Activated B cell treated with CpG ODN at 0.5 μM for 24 hours (primary cell): ENCODE results near the gene RNF144A. TPM values are rescaled to one million over a fixed set of nuclear protein-coding genes. Genes with fewer than 3 reads are reported as not detected.

Experiments used
- ATAC-seq: fragments of 200-7000 bp; cut with Tn5 transposase; one replicate; pipeline ENCODE4 v1.10.0; 2021; ENCODE audit warnings: low read depth, mild to moderate bottlenecking, moderate library complexity
- CTCF ChIA-PET: fragments of 350-600 bp; sonication (Branson Sonifier 250); formaldehyde crosslinking; loops from one replicate; lab custom pipeline; 2021; ENCODE audit warnings: antibody characterized with exemption; lab: Charles Lee
- POLR2A ChIA-PET: fragments of 350-600 bp; sonication (Branson Sonifier 250); formaldehyde crosslinking; loops from one replicate; lab custom pipeline; 2021; ENCODE audit warnings: antibody characterized with exemption; lab: Charles Lee
- DNase-seq: peaks from one replicate; pipeline ENCODE4 v3.0.0; 2022
- H3K27ac Mint-ChIP-seq: one replicate; pipeline ENCODE4 v1.8.0; 2020; ENCODE audit warnings: mixed read lengths
- H3K27me3 Mint-ChIP-seq: one replicate; pipeline ENCODE4 v1.8.0; 2021; ENCODE audit warnings: mixed read lengths
- H3K36me3 Mint-ChIP-seq: one replicate; pipeline ENCODE4 v1.8.0; 2021; ENCODE audit warnings: low read depth, mixed read lengths
- H3K4me1 Mint-ChIP-seq: one replicate; pipeline ENCODE4 v1.8.0; 2021; ENCODE audit warnings: mixed read lengths
- H3K4me3 Mint-ChIP-seq: one replicate; pipeline ENCODE4 v1.8.0; 2020; ENCODE audit warnings: mild to moderate bottlenecking, mixed read lengths
- H3K9me3 Mint-ChIP-seq: one replicate; pipeline ENCODE4 v1.8.0; 2020; ENCODE audit warnings: mixed read lengths
- intact Hi-C: fragments of 100-400 bp; cut with micrococcal nuclease; formaldehyde crosslinking; loops from one replicate; pipeline ENCODE4 v1.15.1; 2024
- total RNA-seq: library from RNA; stranded (reverse); gene quantifications from 2 replicates; pipeline ENCODE4 v1.2.3, GENCODE V29; 2022
- TF ChIP-seq, protein P1 (sequence below): fragments of 200-600 bp; IDR thresholded peaks from one replicate; pipeline ENCODE4 v1.8.0; 2022; ENCODE audit warnings: antibody characterized with exemption, mild to moderate bottlenecking

The RNF144A gene
- total RNA-seq, 1 donor from 2014 or later, result 0.89 TPM

DNA sequence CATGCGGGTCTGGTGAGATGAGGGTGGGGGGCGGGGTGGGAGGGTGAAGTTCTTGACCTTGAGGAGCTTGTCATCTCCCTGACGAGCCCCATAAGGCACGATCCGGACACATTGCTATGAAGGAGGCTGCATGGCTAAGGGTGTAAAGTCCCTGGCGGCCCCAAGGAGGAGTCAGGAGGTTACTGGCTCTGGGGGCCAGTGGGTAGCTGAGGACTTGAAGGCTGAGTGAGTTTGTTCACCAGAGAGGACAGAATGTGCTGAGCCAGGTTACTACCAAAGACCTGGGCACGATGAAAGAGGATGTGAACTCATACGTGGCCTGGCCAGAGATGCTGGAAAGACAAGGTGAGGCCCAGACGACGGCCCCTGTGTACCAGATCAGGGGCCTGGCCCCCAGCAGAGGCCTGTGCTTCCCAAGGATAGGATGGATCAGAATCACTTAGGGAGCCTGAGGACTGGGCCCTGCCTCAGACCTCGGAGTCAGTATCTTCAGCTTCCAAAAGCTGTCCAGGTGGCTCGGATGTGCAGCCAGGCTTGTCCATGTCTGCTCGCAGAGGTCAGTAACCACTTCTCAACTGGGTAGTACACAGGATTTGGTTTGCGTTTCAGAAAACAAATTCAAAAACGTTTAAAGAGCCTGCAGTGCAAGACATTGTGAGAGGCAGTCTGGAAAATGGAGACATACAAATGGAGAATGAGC, 110.9 kb downstream of the RNF144A start:
- ATAC-seq, result no peak
- no peaks in the 10 kb centered on the region for H3K9me3 Mint-ChIP-seq
- no peak for DNase-seq
- no peak overlapping the region for H3K27ac Mint-ChIP-seq
- H3K27me3 Mint-ChIP-seq, result no peaks in the 10 kb centered on the region
- ChIA-PET POLR2A (no interaction called here), CTCF (interaction anchor here (0.8 kb wide), 1 partner anchor 15 kb away, joined by 3 read pairs; no protein-coding TSS in a partner anchor)
- no peak overlapping the region for H3K4me3 Mint-ChIP-seq
- no peaks in the 10 kb centered on the region for H3K36me3 Mint-ChIP-seq
- TF ChIP-seq, protein P1, sequence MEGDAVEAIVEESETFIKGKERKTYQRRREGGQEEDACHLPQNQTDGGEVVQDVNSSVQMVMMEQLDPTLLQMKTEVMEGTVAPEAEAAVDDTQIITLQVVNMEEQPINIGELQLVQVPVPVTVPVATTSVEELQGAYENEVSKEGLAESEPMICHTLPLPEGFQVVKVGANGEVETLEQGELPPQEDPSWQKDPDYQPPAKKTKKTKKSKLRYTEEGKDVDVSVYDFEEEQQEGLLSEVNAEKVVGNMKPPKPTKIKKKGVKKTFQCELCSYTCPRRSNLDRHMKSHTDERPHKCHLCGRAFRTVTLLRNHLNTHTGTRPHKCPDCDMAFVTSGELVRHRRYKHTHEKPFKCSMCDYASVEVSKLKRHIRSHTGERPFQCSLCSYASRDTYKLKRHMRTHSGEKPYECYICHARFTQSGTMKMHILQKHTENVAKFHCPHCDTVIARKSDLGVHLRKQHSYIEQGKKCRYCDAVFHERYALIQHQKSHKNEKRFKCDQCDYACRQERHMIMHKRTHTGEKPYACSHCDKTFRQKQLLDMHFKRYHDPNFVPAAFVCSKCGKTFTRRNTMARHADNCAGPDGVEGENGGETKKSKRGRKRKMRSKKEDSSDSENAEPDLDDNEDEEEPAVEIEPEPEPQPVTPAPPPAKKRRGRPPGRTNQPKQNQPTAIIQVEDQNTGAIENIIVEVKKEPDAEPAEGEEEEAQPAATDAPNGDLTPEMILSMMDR, result no peak
- intact Hi-C loops, result no loop called here
- no peaks in the 10 kb centered on the region for H3K4me1 Mint-ChIP-seq

DNA sequence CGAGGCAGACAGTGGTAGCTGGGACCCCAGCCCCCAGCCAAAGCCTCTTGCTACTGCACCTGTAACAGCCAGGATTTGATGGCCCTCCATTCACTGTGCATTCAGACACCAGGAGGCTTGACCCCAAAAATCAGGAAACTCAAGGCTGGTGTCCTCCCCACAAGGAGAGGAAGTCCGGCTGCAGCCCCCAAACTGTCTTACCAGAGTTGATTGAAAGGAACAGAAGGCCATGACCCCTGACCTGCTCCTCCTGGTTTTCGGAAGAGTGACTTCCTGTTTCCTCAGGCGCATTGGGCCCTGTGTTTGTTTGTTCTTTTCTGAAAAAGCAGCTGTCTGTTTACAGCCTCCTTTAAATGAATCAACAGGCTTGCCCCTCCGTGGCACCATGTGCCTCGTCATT, 111.6 kb downstream of the RNF144A start:
- Mint-ChIP-seq H3K36me3 (no peaks in the 10 kb centered on the region), H3K27me3 (no peaks in the 10 kb centered on the region), H3K4me1 (no peaks in the 10 kb centered on the region), H3K27ac (no peak overlapping the region), H3K4me3 (no peak overlapping the region), H3K9me3 (no peaks in the 10 kb centered on the region)
- DNase-seq (no peak), ATAC-seq (no peak)
- CTCF ChIA-PET, result interaction anchor here (0.8 kb wide), 1 partner anchor 14 kb away, joined by 3 read pairs; no protein-coding TSS in a partner anchor
- intact Hi-C loops, result no loop called here
- TF ChIP-seq, protein P1, result no peak
- POLR2A ChIA-PET, result no interaction called here

GRCh38 chr2:7029291-7030059, 112.3 kb downstream of the RNF144A start:
- Mint-ChIP-seq H3K9me3 (no peaks in the 10 kb centered on the region), H3K4me3 (no peak overlapping the region), H3K4me1 (no peaks in the 10 kb centered on the region), H3K27me3 (no peaks in the 10 kb centered on the region), H3K27ac (no peak overlapping the region), H3K36me3 (no peaks in the 10 kb centered on the region)
- intact Hi-C loops, result no loop called here
- TF ChIP-seq, protein P1, result no peak
- ATAC-seq, result no peak
- CTCF ChIA-PET, result no interaction called here
- no peak for DNase-seq
- POLR2A ChIA-PET, result no interaction called here

GRCh38 chr2:7030810-7031209, 113.6 kb downstream of the RNF144A start:
- no peaks in the 10 kb centered on the region for H3K9me3 Mint-ChIP-seq
- intact Hi-C loops, result no loop called here
- no peaks in the 10 kb centered on the region for H3K27me3 Mint-ChIP-seq
- DNase-seq, result no peak
- no peak overlapping the region for H3K27ac Mint-ChIP-seq
- no peaks in the 10 kb centered on the region for H3K36me3 Mint-ChIP-seq
- CTCF ChIA-PET, result no interaction called here
- no peak overlapping the region for H3K4me3 Mint-ChIP-seq
- no peaks in the 10 kb centered on the region for H3K4me1 Mint-ChIP-seq
- POLR2A ChIA-PET, result no interaction called here
- TF ChIP-seq, protein P1, result no peak
- no peak for ATAC-seq

DNA sequence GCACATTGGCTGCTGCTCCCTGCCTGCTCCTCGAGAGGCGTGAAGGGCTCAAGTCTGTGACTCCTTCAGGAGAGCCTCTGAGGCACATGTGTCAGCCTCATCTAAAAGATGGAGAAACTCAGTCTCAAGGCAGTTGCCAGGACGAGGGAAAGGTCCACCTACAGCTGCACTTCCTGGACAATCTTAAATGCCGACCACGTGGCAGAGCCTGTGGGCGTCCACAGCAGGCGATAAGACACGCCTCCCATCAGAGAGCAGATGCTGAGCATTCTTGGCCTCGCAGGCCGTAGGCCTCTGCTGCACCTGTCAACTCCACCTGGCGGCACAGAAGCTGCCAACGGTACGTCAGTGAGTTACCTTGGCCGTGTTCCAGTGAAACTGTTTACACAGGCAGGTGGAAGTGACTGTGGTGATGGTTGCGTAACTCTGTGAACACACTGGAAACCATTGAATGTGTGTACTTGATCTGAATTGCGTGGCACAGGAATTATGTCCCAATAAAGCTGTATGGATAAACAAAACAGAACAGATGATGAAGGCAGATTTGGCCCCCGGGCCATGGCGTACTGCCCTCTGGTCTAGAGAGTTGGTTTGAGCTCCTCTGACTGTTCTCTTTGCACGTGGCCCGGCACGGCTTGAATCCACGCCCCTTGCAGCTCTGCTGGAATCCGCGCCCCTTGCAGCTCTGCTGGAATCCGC, 114.5 kb downstream of the RNF144A start:
- intact Hi-C loops, result no loop called here
- no peak for DNase-seq
- ATAC-seq, result no peak

More for the DNA sequence above, 114.5 kb downstream of the RNF144A start:
- TF ChIP-seq, protein P1, result no peak
- Mint-ChIP-seq H3K4me1 (no peaks in the 10 kb centered on the region), H3K4me3 (no peak overlapping the region), H3K9me3 (no peaks in the 10 kb centered on the region), H3K27me3 (no peaks in the 10 kb centered on the region), H3K27ac (no peak overlapping the region), H3K36me3 (no peaks in the 10 kb centered on the region)
- CTCF ChIA-PET, result no interaction called here
- POLR2A ChIA-PET, result no interaction called here
